Body of pancreas (tissue), 4 donors: ENCODE data around the gene PCDHB4. TPM values are rescaled to one million over a fixed set of nuclear protein-coding genes. Genes with fewer than 3 reads are reported as not detected.

Source experiments
- ATAC-seq: fragments of 150-250 bp; one replicate; pipeline ENCODE4 v1.9.1; 2016
- DNase-seq, 4 donors: peaks; one replicate each; pipeline ENCODE4 v3.0.0-alpha.2; 2019
- H3K27ac ChIP-seq, 4 donors: fragments of 200-600 bp; sonication (generic); 1 replicate in 3 of 4; 2 replicates in 1 of 4; pipeline versions ENCODE4 v1.5.1 to v1.6.1; 2016 to 2019; ENCODE audit warnings: mild to moderate bottlenecking in 1 of 4, mixed read lengths in 1 of 4, moderate library complexity in 1 of 4
- H3K27me3 ChIP-seq, 2 donors: fragments of 200-600 bp; sonication (generic); one replicate each; pipeline ENCODE4 v1.6.0; 2016; ENCODE audit warnings: mild to moderate bottlenecking in 1 of 2
- H3K36me3 ChIP-seq, 2 donors: fragments of 200-600 bp; sonication (generic); replicated peaks in 1 of 2; 2 replicates each; pipeline ENCODE4 v1.5.1; 2016; ENCODE audit warnings: low read depth in 2 of 2; ENCODE audit not compliant: insufficient read depth in 1 of 2
- H3K4me1 ChIP-seq: fragments of 200-600 bp; sonication (generic); one replicate; pipeline ENCODE4 v1.6.0; 2016
- H3K4me3 ChIP-seq, 2 donors: fragments of 200-600 bp; sonication (generic); 1 replicate in 1 of 2; 2 replicates in 1 of 2; pipeline ENCODE4 v1.5.1; 2016 to 2019
- H3K9me3 ChIP-seq, 3 donors: fragments of 200-600 bp; sonication (generic); 1 replicate in 2 of 3; 2 replicates in 1 of 3; pipeline ENCODE4 v1.5.1; 2016
- CTCF ChIP-seq, 7 experiments: fragments of 450-650 bp in 4 of 7; fragments of 200-600 bp in 3 of 7; sonication (generic) in 3 of 7; IDR thresholded peaks; one replicate each; pipeline ENCODE4 v1.5.1; 2016 to 2019; ENCODE audit warnings: antibody characterized with exemption in 7 of 7
- POLR2A ChIP-seq, 3 donors: fragments of 450-650 bp; IDR thresholded peaks; one replicate each; pipeline ENCODE4 v1.6.1; 2016; ENCODE audit warnings: antibody characterized with exemption in 3 of 3, mild to moderate bottlenecking in 2 of 3
- WGBS, 2 donors: methylation state at CpG; one replicate each; pipeline ENCODE4 v1.1.5; 2017; 5-methylcytosine and 5-hydroxymethylcytosine counted together
- intact Hi-C: fragments of 100-400 bp; cut with DNase I; formaldehyde crosslinking; loops from one replicate; pipeline ENCODE4 v1.15.1; 2023
- total RNA-seq, 2 donors: library from RNA; depleted of rRNA; stranded (reverse); fragments of >200 nt; gene quantifications; one replicate each; pipeline ENCODE4 v1.1.0, GENCODE V29; 2016

Gene PCDHB4
- 1 to 10 TPM; 1.6 to 3.3 TPM for total RNA-seq

GRCh38 chr5:141121563-141121962 lies at the start of gene PCDHB4:
Gene PCDHB4, plus strand, starts transcription at chr5:141121818. Its CDS starts 181 bp downstream, at chr5:141121999.
- WGBS, 2 donors: 13 to 19% methylated on average over 16 of the region's 16 CpGs
- H3K27ac ChIP-seq: peak within 1 kb of the TSS in 3 of 4 donors; percentile 36 to 68 (median 56)
- ATAC-seq (peak; percentile 55), DNase-seq (peak; percentile 48 to 72 (median 68))
- no peak within 1 kb of the TSS for H3K4me3 ChIP-seq
- TF ChIP-seq POLR2A (IDR thresholded peaks at IDR 0.05): peak in 2 of 3 donors; percentile 37 to 39
- TF ChIP-seq CTCF (IDR thresholded peaks at IDR 0.05): peak in 5 of 7 experiments; percentile 37 to 61 (median 50)
- intact Hi-C loops: no loop called here
- H3K4me1 ChIP-seq: no peaks in the 10 kb centered on the region
- no peaks in the 10 kb centered on the region for H3K36me3 ChIP-seq
- H3K9me3 ChIP-seq: no peaks in the 10 kb centered on the region
- no peaks in the 10 kb centered on the region for H3K27me3 ChIP-seq

GRCh38 chr5:141077826-141078225 lies 43.8 kb upstream of the PCDHB4 start:
- H3K4me3 ChIP-seq: no peak overlapping the region
- intact Hi-C loops: no loop called here

GRCh38 chr5:141082228-141082627 lies 39.4 kb upstream of the PCDHB4 start:
- Histone ChIP-seq H3K36me3 (no peaks in the 10 kb centered on the region), H3K27me3 (peaks cover 0 to 6% of the 10 kb centered on the region in 2 donors), H3K4me1 (peaks cover 10% of the 10 kb centered on the region), H3K27ac (no peak overlapping the region), H3K4me3 (no peak overlapping the region), H3K9me3 (peaks cover 0 to 18% (median 0%) of the 10 kb centered on the region in 3 donors)
- no peak for ATAC-seq
- intact Hi-C loops: no loop called here
- DNase-seq: no peak
- TF ChIP-seq POLR2A (IDR thresholded peaks at IDR 0.05): no peak
- no peak for TF ChIP-seq CTCF (IDR thresholded peaks at IDR 0.05)

More at GRCh38 chr5:141077826-141078225, 43.8 kb upstream of the PCDHB4 start:
- ATAC-seq: peak; percentile 47
- no peak for TF ChIP-seq POLR2A (IDR thresholded peaks at IDR 0.05)
- TF ChIP-seq CTCF (IDR thresholded peaks at IDR 0.05): no peak
- 36 to 42% methylated on average over 17 of the region's 17 CpGs for WGBS, 2 donors
- Histone ChIP-seq H3K36me3 (no peaks in the 10 kb centered on the region), H3K27ac (peak overlapping the region in 1 of 4 donors; percentile 15), H3K27me3 (peaks cover 0 to 6% of the 10 kb centered on the region in 2 donors), H3K9me3 (peaks cover 0 to 8% (median 0%) of the 10 kb centered on the region in 3 donors), H3K4me1 (no peaks in the 10 kb centered on the region)
- DNase-seq: peak in 3 of 4 donors; percentile 6 to 22 (median 19)

- Histone ChIP-seq H3K9me3 (peaks cover 0 to 16% (median 0%) of the 10 kb centered on the region in 3 donors), H3K4me1 (peaks cover 10% of the 10 kb centered on the region), H3K36me3 (no peaks in the 10 kb centered on the region), H3K27me3 (no peaks in the 10 kb centered on the region), H3K27ac (peak overlapping the region in 3 of 4 donors; percentile 55 to 83 (median 73)), H3K4me3 (peak overlapping the region in 1 of 2 donors; percentile 19)
- DNase-seq (peak; percentile 56 to 76 (median 73)), ATAC-seq (peak; percentile 94)
- intact Hi-C loops: no loop called here
- TF ChIP-seq POLR2A (IDR thresholded peaks at IDR 0.05): peak in 2 of 3 donors; percentile 25 to 50
- peak; percentile 37 to 74 (median 65) for TF ChIP-seq CTCF (IDR thresholded peaks at IDR 0.05)
- WGBS, 2 donors: 5 to 6% methylated on average over 21 of the region's 21 CpGs
Measured at GRCh38 chr5:141084487-141084989, 37.1 kb upstream of the PCDHB4 start.
